ENCODE data around the gene MED4.

DNA sequence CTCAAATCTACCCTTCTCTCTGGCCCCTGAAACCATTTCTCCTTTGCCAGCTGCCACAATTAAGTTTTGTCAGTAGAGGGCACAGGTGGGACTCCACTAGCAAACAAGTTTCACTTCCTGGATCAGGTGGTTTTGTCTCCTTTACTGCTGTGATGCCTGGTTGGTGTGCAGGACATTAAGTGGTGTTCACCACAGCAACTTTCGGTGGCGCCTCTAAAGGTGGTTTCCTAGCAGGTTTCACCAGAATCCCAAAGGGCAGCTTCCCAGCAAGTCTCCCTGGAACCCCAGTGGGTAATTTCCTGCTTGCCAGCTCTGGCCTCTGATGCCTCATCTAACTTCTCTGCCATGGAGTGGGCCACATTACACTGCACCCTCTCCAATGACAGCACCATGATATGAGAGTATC is 16.6 kb downstream of the MED4 start:
- TF ChIP-seq POLR2A (IDR thresholded peaks at IDR 0.05), result no peak
- TF ChIP-seq, protein P1, sequence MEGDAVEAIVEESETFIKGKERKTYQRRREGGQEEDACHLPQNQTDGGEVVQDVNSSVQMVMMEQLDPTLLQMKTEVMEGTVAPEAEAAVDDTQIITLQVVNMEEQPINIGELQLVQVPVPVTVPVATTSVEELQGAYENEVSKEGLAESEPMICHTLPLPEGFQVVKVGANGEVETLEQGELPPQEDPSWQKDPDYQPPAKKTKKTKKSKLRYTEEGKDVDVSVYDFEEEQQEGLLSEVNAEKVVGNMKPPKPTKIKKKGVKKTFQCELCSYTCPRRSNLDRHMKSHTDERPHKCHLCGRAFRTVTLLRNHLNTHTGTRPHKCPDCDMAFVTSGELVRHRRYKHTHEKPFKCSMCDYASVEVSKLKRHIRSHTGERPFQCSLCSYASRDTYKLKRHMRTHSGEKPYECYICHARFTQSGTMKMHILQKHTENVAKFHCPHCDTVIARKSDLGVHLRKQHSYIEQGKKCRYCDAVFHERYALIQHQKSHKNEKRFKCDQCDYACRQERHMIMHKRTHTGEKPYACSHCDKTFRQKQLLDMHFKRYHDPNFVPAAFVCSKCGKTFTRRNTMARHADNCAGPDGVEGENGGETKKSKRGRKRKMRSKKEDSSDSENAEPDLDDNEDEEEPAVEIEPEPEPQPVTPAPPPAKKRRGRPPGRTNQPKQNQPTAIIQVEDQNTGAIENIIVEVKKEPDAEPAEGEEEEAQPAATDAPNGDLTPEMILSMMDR (IDR thresholded peaks at IDR 0.05), result no peak
- no peak for TF ChIP-seq EP300 (IDR thresholded peaks at IDR 0.05)
